ENCODE measurements around the gene GALNT13.

DNA sequence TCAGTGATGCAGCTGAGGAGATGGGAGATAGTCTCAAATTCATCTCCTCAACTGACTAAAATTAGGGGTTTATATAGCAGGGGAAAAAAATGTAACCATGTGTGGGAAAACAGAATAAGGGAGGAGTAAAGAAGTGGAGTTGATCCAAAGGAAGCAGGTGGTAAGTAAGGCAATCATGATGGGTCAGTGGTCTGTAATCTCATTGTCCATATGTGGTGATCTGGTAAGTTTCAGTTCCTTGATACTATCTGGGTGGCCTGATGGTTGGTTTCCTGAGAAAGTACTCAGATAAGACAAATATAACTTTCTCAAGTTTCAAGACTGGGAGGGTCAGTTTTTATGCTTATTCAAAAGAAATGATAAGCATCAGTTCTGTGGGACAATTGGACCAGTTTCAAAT, 514.5 kb downstream of the GALNT13 start:
- TF ChIP-seq, protein P1, sequence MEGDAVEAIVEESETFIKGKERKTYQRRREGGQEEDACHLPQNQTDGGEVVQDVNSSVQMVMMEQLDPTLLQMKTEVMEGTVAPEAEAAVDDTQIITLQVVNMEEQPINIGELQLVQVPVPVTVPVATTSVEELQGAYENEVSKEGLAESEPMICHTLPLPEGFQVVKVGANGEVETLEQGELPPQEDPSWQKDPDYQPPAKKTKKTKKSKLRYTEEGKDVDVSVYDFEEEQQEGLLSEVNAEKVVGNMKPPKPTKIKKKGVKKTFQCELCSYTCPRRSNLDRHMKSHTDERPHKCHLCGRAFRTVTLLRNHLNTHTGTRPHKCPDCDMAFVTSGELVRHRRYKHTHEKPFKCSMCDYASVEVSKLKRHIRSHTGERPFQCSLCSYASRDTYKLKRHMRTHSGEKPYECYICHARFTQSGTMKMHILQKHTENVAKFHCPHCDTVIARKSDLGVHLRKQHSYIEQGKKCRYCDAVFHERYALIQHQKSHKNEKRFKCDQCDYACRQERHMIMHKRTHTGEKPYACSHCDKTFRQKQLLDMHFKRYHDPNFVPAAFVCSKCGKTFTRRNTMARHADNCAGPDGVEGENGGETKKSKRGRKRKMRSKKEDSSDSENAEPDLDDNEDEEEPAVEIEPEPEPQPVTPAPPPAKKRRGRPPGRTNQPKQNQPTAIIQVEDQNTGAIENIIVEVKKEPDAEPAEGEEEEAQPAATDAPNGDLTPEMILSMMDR (conservative IDR thresholded peaks at IDR 0.05; ENCODE audit: low read length): no peak
- no peak for TF ChIP-seq EZH2phosphoT487 (IDR thresholded peaks at IDR 0.05; ENCODE audit: borderline replicate concordance)
